ENCODE data around the gene IYD. TPM values are rescaled to one million over a fixed set of nuclear protein-coding genes. Genes with fewer than 3 reads are reported as not detected.

IYD gene
- total and polyA plus RNA-seq, 2 donors (not counting 1 experiment from before 2014, with no cell fraction given): not detected

- Histone ChIP-seq H3K36me3 (ENCODE audit: control insufficient read depth, insufficient read depth, low read length) (no peaks in the 10 kb centered on the region), H3K9ac (ENCODE audit: insufficient read depth, low read length) (no peak overlapping the region), H4K20me1 (ENCODE audit: control insufficient read depth, extremely low read depth, insufficient read depth, low read length) (no peaks in the 10 kb centered on the region), H3K79me2 (ENCODE audit: control insufficient read depth, insufficient read depth, low read length) (no peaks in the 10 kb centered on the region), H3K4me2 (ENCODE audit: extremely low read depth, insufficient read depth, low read length) (no peak overlapping the region), H3K4me3 (replicated peaks in 1 of 4; ENCODE audit: control extremely low read depth in 1 of 4, insufficient read depth in 1 of 4, low read depth in 3 of 4, low read length in 4 of 4) (no peak overlapping the region), H3K4me1 (ENCODE audit: control insufficient read depth, extremely low read depth, insufficient read depth, low read length) (no peaks in the 10 kb centered on the region), H3K9me3 (ENCODE audit: control insufficient read depth, insufficient read depth, low read depth, low read length) (no peaks in the 10 kb centered on the region), H3K27ac (ENCODE audit: insufficient read depth, low read length) (no peak overlapping the region), H3K27me3 (ENCODE audit: control insufficient read depth, insufficient read depth, low read length) (no peaks in the 10 kb centered on the region), H2AFZ (ENCODE audit: low read length) (no peak overlapping the region)
- TF ChIP-seq EZH2 (IDR thresholded peaks at IDR 0.05; ENCODE audit: low read length, missing control alignments) (no peak), CTCF (conservative IDR thresholded peaks at IDR 0.05 in 1 of 2, IDR thresholded peaks at IDR 0.05 in 1 of 2; ENCODE audit: low read depth in 1 of 2, low read length in 2 of 2) (no peak)
- no peak for DNase-seq (ENCODE audit: low read depth in 2 of 2)
These were observed 84.5 kb downstream of the IYD start for GRCh38 chr6:150453357-150453756.

Other genes starting within 250 kb of the IYD start
- gene PPP1R14C, start 226.0 kb upstream of the IYD start, total RNA-seq: 0.17 and 0.26 TPM in 2 replicates
- gene PPP1R14C, start 226.0 kb upstream of the IYD start, polyA plus RNA-seq: not detected in 2 replicates
- gene PLEKHG1, start 230.9 kb downstream of the IYD start, total RNA-seq: 5.4 and 12.7 TPM in 2 replicates
- 0.30 and 1.7 TPM in 2 replicates for gene PLEKHG1, start 230.9 kb downstream of the IYD start, polyA plus RNA-seq

All from fibroblast of lung (primary cell).